Heart right ventricle (tissue), 16 donors: ENCODE data around the gene MYO5B. TPM values are rescaled to one million over a fixed set of nuclear protein-coding genes. Genes with fewer than 3 reads are reported as not detected.

Experiments used
- ATAC-seq, 8 donors: fragments of 200-7000 bp; cut with Tn5 transposase; one replicate each; pipeline ENCODE4 v1.9.1; 2020; ENCODE audit warnings: mild to moderate bottlenecking in 8 of 8, moderate library complexity in 8 of 8, moderate number of reproducible peaks in 1 of 8
- DNase-seq, 2 donors: peaks; one replicate each; pipeline ENCODE4 v3.0.0-alpha.2; 2020
- H3K27ac ChIP-seq, 10 donors: fragments of 200-600 bp; sonication (generic) in 2 of 10; one replicate each; pipeline versions ENCODE4 v1.5.0 to v1.8.0; 2020 to 2022; ENCODE audit warnings: mild to moderate bottlenecking in 3 of 10
- H3K27me3 ChIP-seq, 7 donors: fragments of 200-600 bp; one replicate each; pipeline ENCODE4 v1.8.0; 2021 to 2022; ENCODE audit warnings: mild to moderate bottlenecking in 2 of 7
- H3K36me3 ChIP-seq, 9 donors: fragments of 200-600 bp; sonication (generic) in 1 of 9; one replicate each; pipeline versions ENCODE4 v1.5.0 to v1.8.0; 2020 to 2022; ENCODE audit warnings: mild to moderate bottlenecking in 2 of 9
- H3K4me1 ChIP-seq, 9 donors: fragments of 200-600 bp; sonication (generic) in 1 of 9; one replicate each; pipeline versions ENCODE4 v1.5.0 to v1.8.0; 2020 to 2022; ENCODE audit warnings: mild to moderate bottlenecking in 4 of 9
- H3K4me3 ChIP-seq, 10 donors: fragments of 200-600 bp; sonication (generic) in 2 of 10; one replicate each; pipeline versions ENCODE4 v1.5.0 to v1.8.0; 2020 to 2022; ENCODE audit warnings: mild to moderate bottlenecking in 7 of 10, moderate library complexity in 2 of 10
- H3K9me3 ChIP-seq, 11 donors: fragments of 200-600 bp in 10 of 11; sonication (generic) in 2 of 11; one replicate each; pipeline versions ENCODE4 v1.5.0 to v1.8.0; 2013 to 2022; ENCODE audit warnings: mild to moderate bottlenecking in 2 of 11, control low read depth in 1 of 11, moderate library complexity in 1 of 11
- WGBS, 2 donors: extraction: QIAGEN DNeasy Blood & Tissue Kit; methylation state at CpG; one replicate each; pipeline ENCODE4 v1.1.7; 2013; ENCODE audit warnings: inconsistent platforms in 1 of 2; 5-methylcytosine and 5-hydroxymethylcytosine counted together
- intact Hi-C, 10 donors: fragments of 100-400 bp; cut with DNase I; formaldehyde crosslinking; loops; one replicate each; pipeline versions ENCODE4 v1.11.1 to v1.14.2; 2022
- polyA plus RNA-seq, 2 donors: library from polyadenylated mRNA; stranded (reverse); fragments of 200-250 nt; gene quantifications; one replicate each; pipeline ENCODE4 v1.2.3, GENCODE V29; 2013
- total RNA-seq, 10 donors: library from RNA; stranded (reverse); fragmentation: NEBNext Ultra II Directional in 3 of 10; extraction: Animal tissue kit (Norgen Biotek cat#: 25700) in 3 of 10; gene quantifications; one replicate each; pipeline versions ENCODE4 v1.2.1 to v1.2.4, GENCODE V29; 2021 to 2023
- TF ChIP-seq, protein P1 (sequence below), 9 donors: fragments of 200-600 bp; sonication (generic) in 2 of 9; IDR thresholded peaks; one replicate each; pipeline versions ENCODE4 v1.5.0 to v1.8.0; 2021 to 2022; ENCODE audit warnings: antibody characterized with exemption in 9 of 9, mild to moderate bottlenecking in 5 of 9, moderate library complexity in 1 of 9
- donor health status: Arrhythmogenic right ventricular cardiomyopathy.
- donor health status: ischemic (EF 13 %, LVEDD 7.1; RV severe dilation, severe dysfunction).
- donor health status: healthy with polysubstance abuse.
- donor health status: DM: no; HTN: yes; CAD: no.
- donor health status: DM: no; HTN: no; CAD: no.
- donor health status: ischemic (EF 25% LVEDD 6.9; RV normal size, moderate dysfunction).
- donor health status: ischemic (EF 25% LVEDD 5.7; RV mildly dilated, moderate dysfunction).
- donor health status: healthy.
- donor health status: DM: yes; HTN: yes; CAD: no.
- donor health status: Ischemic cardiomyopathy.
- donor health status: ischemic (EF 35%, LVEDD 5.7; RV mildly dilated, moderate dysfunction).
- donor health status: nonischemic (EF 11% LVEDD 7.7; RV severe dilation, severe dysfunction).
- donor health status: DM: yes; HTN: yes; CAD: no.
- donor health status: PGD.
- donor health status: ischemic (EF 29% LVEDD 5.4; RV normal size, mild dysfunction).
- donor health status: nonischemic (EF 23%, LVEDD 6.1; RV moderate dilation, normal function).

Gene MYO5B
- total and polyA plus RNA-seq, 12 donors, result 0.20 to 3.7 (median 0.93) TPM

GRCh38 chr18:49997558-49997957, 197.4 kb downstream of the MYO5B start:
- Histone ChIP-seq H3K4me3 (no peak overlapping the region), H3K27ac (no peak overlapping the region), H3K36me3 (no peaks in the 10 kb centered on the region), H3K4me1 (peaks cover 0 to 6% (median 0%) of the 10 kb centered on the region in 9 donors), H3K9me3 (peaks cover 0 to 5% (median 0%) of the 10 kb centered on the region in 11 donors), H3K27me3 (peaks cover 0 to 26% (median 10%) of the 10 kb centered on the region in 7 donors)
- WGBS, 2 donors, result 32 to 41% methylated on average over 6 of the region's 6 CpGs
- TF ChIP-seq, protein P1, sequence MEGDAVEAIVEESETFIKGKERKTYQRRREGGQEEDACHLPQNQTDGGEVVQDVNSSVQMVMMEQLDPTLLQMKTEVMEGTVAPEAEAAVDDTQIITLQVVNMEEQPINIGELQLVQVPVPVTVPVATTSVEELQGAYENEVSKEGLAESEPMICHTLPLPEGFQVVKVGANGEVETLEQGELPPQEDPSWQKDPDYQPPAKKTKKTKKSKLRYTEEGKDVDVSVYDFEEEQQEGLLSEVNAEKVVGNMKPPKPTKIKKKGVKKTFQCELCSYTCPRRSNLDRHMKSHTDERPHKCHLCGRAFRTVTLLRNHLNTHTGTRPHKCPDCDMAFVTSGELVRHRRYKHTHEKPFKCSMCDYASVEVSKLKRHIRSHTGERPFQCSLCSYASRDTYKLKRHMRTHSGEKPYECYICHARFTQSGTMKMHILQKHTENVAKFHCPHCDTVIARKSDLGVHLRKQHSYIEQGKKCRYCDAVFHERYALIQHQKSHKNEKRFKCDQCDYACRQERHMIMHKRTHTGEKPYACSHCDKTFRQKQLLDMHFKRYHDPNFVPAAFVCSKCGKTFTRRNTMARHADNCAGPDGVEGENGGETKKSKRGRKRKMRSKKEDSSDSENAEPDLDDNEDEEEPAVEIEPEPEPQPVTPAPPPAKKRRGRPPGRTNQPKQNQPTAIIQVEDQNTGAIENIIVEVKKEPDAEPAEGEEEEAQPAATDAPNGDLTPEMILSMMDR (IDR thresholded peaks at IDR 0.05), result no peak
- intact Hi-C loops, result no loop called here
- DNase-seq, result no peak
- ATAC-seq, result peak in 1 of 8 donors; percentile 34

GRCh38 chr18:49994410-49994809, 200.5 kb downstream of the MYO5B start:
- H3K4me3 ChIP-seq, result no peak overlapping the region
- DNase-seq (no peak), ATAC-seq (no peak)
- H3K4me1 ChIP-seq, result peaks cover 0 to 6% (median 0%) of the 10 kb centered on the region in 9 donors
- H3K36me3 ChIP-seq, result no peaks in the 10 kb centered on the region
- TF ChIP-seq, protein P1 (IDR thresholded peaks at IDR 0.05), result no peak
- WGBS, 2 donors, result 78 to 82% methylated on average over 4 of the region's 4 CpGs
- peaks cover 0 to 9% (median 0%) of the 10 kb centered on the region in 7 donors for H3K27me3 ChIP-seq
- H3K9me3 ChIP-seq, result peaks cover 0 to 5% (median 0%) of the 10 kb centered on the region in 11 donors
- intact Hi-C loops, result no loop called here
- no peak overlapping the region for H3K27ac ChIP-seq

- DNase-seq (no peak), ATAC-seq (no peak)
- peaks cover 0 to 6% (median 0%) of the 10 kb centered on the region in 7 donors for H3K27me3 ChIP-seq
- no peak overlapping the region for H3K27ac ChIP-seq
- intact Hi-C loops, result no loop called here
- peaks cover 0 to 5% (median 0%) of the 10 kb centered on the region in 11 donors for H3K9me3 ChIP-seq
- no peaks in the 10 kb centered on the region for H3K36me3 ChIP-seq
- TF ChIP-seq, protein P1 (IDR thresholded peaks at IDR 0.05), result no peak
- H3K4me3 ChIP-seq, result no peak overlapping the region
- peaks cover 0 to 14% (median 4%) of the 10 kb centered on the region in 9 donors for H3K4me1 ChIP-seq
- WGBS, 2 donors, result 84 to 87% methylated on average over 6 of the region's 6 CpGs
Measured at GRCh38 chr18:49993299-49993698, 201.6 kb downstream of the MYO5B start.

DNA sequence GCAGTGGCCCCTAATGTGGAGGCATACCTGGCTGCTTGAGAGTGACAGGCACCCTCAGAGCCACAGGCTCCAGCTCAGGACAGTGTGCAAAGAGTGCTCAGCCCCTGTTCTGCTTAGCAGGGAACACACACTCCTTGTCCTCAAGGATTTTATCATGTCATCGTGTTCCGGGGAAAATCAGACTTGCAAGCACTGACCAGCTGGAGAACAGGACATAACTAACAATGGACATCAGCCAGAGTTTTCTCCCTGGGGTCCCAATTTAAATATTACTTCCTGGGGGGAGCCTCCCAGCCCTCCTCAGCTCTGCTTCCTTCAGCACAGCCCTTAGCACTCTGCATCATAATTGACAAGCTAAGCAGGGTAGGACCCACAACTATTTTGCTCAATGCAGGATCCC, 206.2 kb downstream of the MYO5B start:
- DNase-seq (peak in 1 of 2 donors; percentile 56), ATAC-seq (peak; percentile 41 to 87 (median 64))
- Histone ChIP-seq H3K4me1 (peaks cover 0 to 17% (median 10%) of the 10 kb centered on the region in 9 donors), H3K9me3 (no peaks in the 10 kb centered on the region), H3K36me3 (no peaks in the 10 kb centered on the region), H3K27me3 (peaks cover 0 to 6% (median 0%) of the 10 kb centered on the region in 7 donors), H3K27ac (peak overlapping the region in 1 of 10 donors; percentile 0), H3K4me3 (no peak overlapping the region)
- intact Hi-C loops, result no loop called here
- TF ChIP-seq, protein P1 (IDR thresholded peaks at IDR 0.05), result no peak
- 22 to 48% methylated on average over 2 of the region's 2 CpGs for WGBS, 2 donors
